Stomach (tissue), 9 donors: ENCODE results near the gene NHLH1. TPM values are rescaled to one million over a fixed set of nuclear protein-coding genes. Genes with fewer than 3 reads are reported as not detected.
A peak's percentile ranks its signal among the peaks of the same experiment; 100 is the strongest.

Experiments used
- DNase-seq, 2 donors: peaks; one replicate each; pipeline versions ENCODE4 v3.0.0 to v3.0.0-alpha.2; 2013 to 2019
- H3K27ac ChIP-seq, 5 donors: fragments of 200-600 bp in 4 of 5; sonication (generic) in 4 of 5; one replicate each; pipeline ENCODE4 v1.5.1; 2013 to 2019; ENCODE audit warnings: mild to moderate bottlenecking in 1 of 5, moderate library complexity in 1 of 5
- H3K27me3 ChIP-seq, 3 donors: fragments of 200-600 bp; sonication (generic); one replicate each; pipeline ENCODE4 v1.5.1; 2017 to 2019; ENCODE audit warnings: mixed run types in 1 of 3
- H3K36me3 ChIP-seq, 4 donors: fragments of 200-600 bp; sonication (generic); 1 replicate in 3 of 4; 2 replicates in 1 of 4; pipeline ENCODE4 v1.5.1; 2016 to 2019
- H3K4me1 ChIP-seq, 4 donors: fragments of 200-600 bp; sonication (generic); one replicate each; pipeline ENCODE4 v1.5.1; 2016 to 2019
- H3K4me3 ChIP-seq, 4 donors: fragments of 200-600 bp; sonication (generic) in 3 of 4; one replicate each; pipeline ENCODE4 v1.5.1; 2016 to 2019; ENCODE audit warnings: mild to moderate bottlenecking in 1 of 4
- H3K9me3 ChIP-seq, 4 donors: fragments of 200-600 bp; sonication (generic); one replicate each; pipeline ENCODE4 v1.5.1; 2016 to 2019
- CTCF ChIP-seq, 7 experiments: fragments of 450-650 bp in 4 of 7; fragments of 200-600 bp in 3 of 7; sonication (generic) in 3 of 7; IDR thresholded peaks; one replicate each; pipeline ENCODE4 v1.5.1; 2016 to 2019; ENCODE audit warnings: antibody characterized with exemption in 7 of 7, control low read depth in 2 of 7, mild to moderate bottlenecking in 1 of 7
- EP300 ChIP-seq: sonication (generic); formaldehyde crosslinking; IDR thresholded peaks from one replicate; pipeline ENCODE4 v1.6.1; 2017; ENCODE audit warnings: antibody characterized with exemption
- POLR2A ChIP-seq, 4 donors: fragments of 450-650 bp; IDR thresholded peaks; one replicate each; pipeline ENCODE4 v1.6.1; 2016; ENCODE audit warnings: antibody characterized with exemption in 4 of 4, control low read depth in 2 of 4, mild to moderate bottlenecking in 1 of 4, moderate library complexity in 1 of 4
- POLR2AphosphoS5 ChIP-seq, 3 donors: sonication (generic); formaldehyde crosslinking; IDR thresholded peaks; one replicate each; pipeline ENCODE4 v1.6.1; 2016; ENCODE audit warnings: antibody characterized with exemption in 3 of 3
- WGBS, 5 donors: extraction: QIAGEN DNeasy Blood & Tissue Kit in 3 of 5; methylation state at CpG; one replicate each; pipeline versions ENCODE4 v1.1.5 to v1.1.7; 2013 to 2018; 5-methylcytosine and 5-hydroxymethylcytosine counted together
- intact Hi-C: fragments of 100-400 bp; cut with DNase I; formaldehyde crosslinking; loops from one replicate; pipeline ENCODE4 v1.15.1; 2023; ENCODE audit warnings: low total_unique reads
- polyA plus RNA-seq, 3 donors: library from polyadenylated mRNA; stranded (reverse); fragments of 200-250 nt; gene quantifications; one replicate each; pipeline ENCODE4 v1.2.3, GENCODE V29; 2013
- total RNA-seq, 5 donors: library from RNA; depleted of rRNA; stranded (reverse); fragments of >200 nt; gene quantifications; one replicate each; pipeline versions ENCODE4 v1.1.0 to v1.2.3, GENCODE V29; 2014 to 2016
- donor health status: healthy with polysubstance abuse.
- donor health status: Bipolar disorder and iron deficiency.
- donor health status: healthy.

The NHLH1 gene
- total and polyA plus RNA-seq, 8 donors: 0.08 TPM; not detected in 7

DNA sequence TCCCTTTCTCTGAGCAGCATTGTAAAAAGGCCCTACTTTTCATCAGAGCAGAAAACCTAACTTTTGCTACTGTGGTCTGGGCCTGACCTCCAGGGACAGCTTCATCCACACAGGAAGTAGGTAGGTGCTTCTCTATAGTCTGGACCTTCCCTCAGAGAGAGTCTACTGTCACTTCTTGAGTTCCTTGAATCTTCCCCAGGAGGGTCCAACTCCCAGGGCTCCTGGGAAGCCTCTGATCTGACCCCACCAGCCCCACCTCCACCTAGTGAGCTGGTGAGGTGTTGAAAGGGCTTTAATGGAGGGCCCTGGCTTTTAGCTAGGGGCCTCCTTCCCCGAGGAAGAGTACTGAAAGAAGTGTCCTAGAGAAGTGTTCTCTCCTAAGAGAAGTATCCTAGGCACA, 30.8 kb downstream of the NHLH1 start:
- WGBS, 5 donors: 65 to 85% (median 75%) methylated on average over 1 of the region's 1 CpG
- Histone ChIP-seq H3K27me3 (peaks cover 0 to 19% (median 7%) of the 10 kb centered on the region in 3 donors), H3K9me3 (no peaks in the 10 kb centered on the region), H3K36me3 (no peaks in the 10 kb centered on the region), H3K27ac (no peak overlapping the region), H3K4me1 (peaks cover 9 to 31% (median 26%) of the 10 kb centered on the region in 4 donors), H3K4me3 (no peak overlapping the region)
- intact Hi-C loops: no loop called here
- no peak for DNase-seq
- TF ChIP-seq CTCF (IDR thresholded peaks at IDR 0.05) (no peak), EP300 (no peak), POLR2AphosphoS5 (IDR thresholded peaks at IDR 0.05) (no peak), POLR2A (IDR thresholded peaks at IDR 0.05) (no peak)

GRCh38 chr1:160398823-160399222, 32.0 kb downstream of the NHLH1 start:
- H3K27ac ChIP-seq: no peak overlapping the region
- no peaks in the 10 kb centered on the region for H3K36me3 ChIP-seq
- H3K27me3 ChIP-seq: peaks cover 0 to 19% (median 7%) of the 10 kb centered on the region in 3 donors
- 68 to 85% (median 79%) methylated on average over 4 of the region's 4 CpGs for WGBS, 5 donors
- no peak for DNase-seq
- H3K9me3 ChIP-seq: no peaks in the 10 kb centered on the region
- H3K4me3 ChIP-seq: no peak overlapping the region
- intact Hi-C loops: no loop called here
- H3K4me1 ChIP-seq: peaks cover 9 to 32% (median 28%) of the 10 kb centered on the region in 4 donors
- TF ChIP-seq CTCF (IDR thresholded peaks at IDR 0.05): no peak
- no peak for TF ChIP-seq POLR2AphosphoS5 (IDR thresholded peaks at IDR 0.05)

- TF ChIP-seq POLR2A (IDR thresholded peaks at IDR 0.05) (no peak), CTCF (IDR thresholded peaks at IDR 0.05) (no peak), POLR2AphosphoS5 (IDR thresholded peaks at IDR 0.05) (no peak), EP300 (no peak)
- Histone ChIP-seq H3K27me3 (peaks cover 0 to 19% (median 7%) of the 10 kb centered on the region in 3 donors), H3K9me3 (no peaks in the 10 kb centered on the region), H3K36me3 (no peaks in the 10 kb centered on the region), H3K27ac (peak overlapping the region in 4 of 5 donors; percentile 49 to 80 (median 62)), H3K4me1 (peaks cover 9 to 32% (median 28%) of the 10 kb centered on the region in 4 donors), H3K4me3 (peak overlapping the region; percentile 72 to 86 (median 80))
- 46 to 62% (median 49%) methylated on average over 17 of the region's 17 CpGs for WGBS, 5 donors
- no peak for DNase-seq
- intact Hi-C loops: no loop called here
Observed at GRCh38 chr1:160399544-160400222, 32.8 kb downstream of the NHLH1 start.

GRCh38 chr1:160400223-160400645, 33.4 kb downstream of the NHLH1 start, which contains the start of gene VANGL2:
Gene VANGL2, plus strand, starts transcription at chr1:160400564. Its CDS starts 15,274 bp downstream, at chr1:160415838.
- Histone ChIP-seq H3K36me3 (no peaks in the 10 kb centered on the region), H3K27ac (peak within 1 kb of the TSS; percentile 14 to 80 (median 61)), H3K9me3 (no peaks in the 10 kb centered on the region), H3K4me3 (peak within 1 kb of the TSS; percentile 72 to 86 (median 80)), H3K27me3 (peaks cover 0 to 19% (median 7%) of the 10 kb centered on the region in 3 donors), H3K4me1 (peaks cover 9 to 32% (median 28%) of the 10 kb centered on the region in 4 donors)
- no peak for TF ChIP-seq POLR2A (IDR thresholded peaks at IDR 0.05)
- TF ChIP-seq CTCF (IDR thresholded peaks at IDR 0.05): peak in 1 of 7 experiments; percentile 26
- intact Hi-C loops: no loop called here
- 0 to 2% (median 1%) methylated on average over 2 to 30 of the region's 34 CpGs for WGBS, 5 donors
- DNase-seq: peak; percentile 78 to 95
